Measurements from ENCODE around the gene RCAN3.

DNA sequence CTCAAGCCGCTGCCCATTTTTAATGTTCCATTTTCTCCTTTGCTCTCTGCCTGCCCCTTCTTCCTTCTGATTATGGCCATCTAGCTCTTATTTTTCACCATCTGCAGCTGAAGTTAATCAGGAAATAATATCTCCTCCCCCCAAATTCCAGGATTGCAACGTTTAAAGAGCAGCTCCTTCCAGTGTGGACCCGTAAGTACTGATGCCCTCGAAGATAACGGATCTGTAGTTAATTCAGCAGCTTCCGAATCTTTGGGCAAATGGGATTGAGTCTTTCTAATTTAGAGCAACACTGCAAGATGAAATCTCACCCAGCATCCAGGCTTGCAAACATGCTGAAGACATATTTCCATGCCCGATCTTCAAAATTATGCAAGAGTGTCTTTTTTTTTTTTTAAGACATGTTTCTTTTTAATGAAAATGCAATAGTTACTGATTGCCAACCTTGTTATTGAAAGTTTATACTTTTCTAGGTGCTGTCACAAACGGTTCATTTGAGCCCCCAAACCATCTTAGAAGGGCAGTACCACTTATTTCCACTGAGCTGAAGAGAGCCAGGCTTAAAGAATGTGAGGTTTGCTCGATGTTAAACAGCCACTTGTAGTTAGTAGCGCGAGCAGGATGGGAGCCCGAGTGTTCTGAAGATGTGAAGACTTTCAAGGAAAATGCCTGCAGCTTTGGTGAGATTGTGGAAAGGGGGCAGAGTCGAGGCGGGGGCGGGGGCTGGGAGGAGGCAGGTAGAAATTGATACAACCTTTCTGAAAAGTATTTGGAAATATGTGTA lies 10.9 kb upstream of the RCAN3 start:
- no peak for TF ChIP-seq ATF1 (CRISPR knock-in tag; IDR thresholded peaks at IDR 0.05)
- TF ChIP-seq ATF1 (tag; IDR thresholded peaks at IDR 0.05): no peak
- TF ChIP-seq, protein P1, sequence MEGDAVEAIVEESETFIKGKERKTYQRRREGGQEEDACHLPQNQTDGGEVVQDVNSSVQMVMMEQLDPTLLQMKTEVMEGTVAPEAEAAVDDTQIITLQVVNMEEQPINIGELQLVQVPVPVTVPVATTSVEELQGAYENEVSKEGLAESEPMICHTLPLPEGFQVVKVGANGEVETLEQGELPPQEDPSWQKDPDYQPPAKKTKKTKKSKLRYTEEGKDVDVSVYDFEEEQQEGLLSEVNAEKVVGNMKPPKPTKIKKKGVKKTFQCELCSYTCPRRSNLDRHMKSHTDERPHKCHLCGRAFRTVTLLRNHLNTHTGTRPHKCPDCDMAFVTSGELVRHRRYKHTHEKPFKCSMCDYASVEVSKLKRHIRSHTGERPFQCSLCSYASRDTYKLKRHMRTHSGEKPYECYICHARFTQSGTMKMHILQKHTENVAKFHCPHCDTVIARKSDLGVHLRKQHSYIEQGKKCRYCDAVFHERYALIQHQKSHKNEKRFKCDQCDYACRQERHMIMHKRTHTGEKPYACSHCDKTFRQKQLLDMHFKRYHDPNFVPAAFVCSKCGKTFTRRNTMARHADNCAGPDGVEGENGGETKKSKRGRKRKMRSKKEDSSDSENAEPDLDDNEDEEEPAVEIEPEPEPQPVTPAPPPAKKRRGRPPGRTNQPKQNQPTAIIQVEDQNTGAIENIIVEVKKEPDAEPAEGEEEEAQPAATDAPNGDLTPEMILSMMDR (IDR thresholded peaks at IDR 0.05 in 2 of 3, conservative IDR thresholded peaks at IDR 0.05 in 1 of 3; ENCODE audit: insufficient read depth in 2 of 3, low read depth in 1 of 3, low read length in 3 of 3): no peak

Data from K562 (cell line).